Muscle layer of duodenum (tissue), 2 donors: ENCODE data around the gene ZNF423.

Source experiments
- H3K27ac ChIP-seq: one replicate; pipeline ENCODE4 v1.7.0; 2013; ENCODE audit warnings: mild to moderate bottlenecking, low read length
- H3K27me3 ChIP-seq: one replicate; pipeline ENCODE4 v1.7.0; 2013; ENCODE audit warnings: low read depth, mild to moderate bottlenecking, control low read depth, low read length
- H3K36me3 ChIP-seq, 2 donors: one replicate each; pipeline ENCODE4 v1.7.0; 2013; ENCODE audit warnings: low read length in 2 of 2, control low read depth in 1 of 2, mild to moderate bottlenecking in 1 of 2; ENCODE audit not compliant: insufficient read depth in 2 of 2, control insufficient read depth in 1 of 2
- H3K4me1 ChIP-seq, 2 donors: one replicate each; pipeline ENCODE4 v1.7.0; 2013; ENCODE audit warnings: low read length in 2 of 2, mild to moderate bottlenecking in 2 of 2, control low read depth in 1 of 2, moderate library complexity in 1 of 2; ENCODE audit not compliant: insufficient read depth in 2 of 2, control insufficient read depth in 1 of 2
- H3K4me3 ChIP-seq, 2 donors: one replicate each; pipeline ENCODE4 v1.7.0; 2013; ENCODE audit warnings: low read length in 2 of 2, low read depth in 1 of 2, mild to moderate bottlenecking in 1 of 2
- H3K9me3 ChIP-seq, 2 donors: one replicate each; pipeline ENCODE4 v1.7.0; 2013; ENCODE audit warnings: low read length in 2 of 2, control low read depth in 1 of 2, mild to moderate bottlenecking in 1 of 2; ENCODE audit not compliant: control insufficient read depth in 1 of 2
- donor health status: healthy.

ZNF423 gene

GRCh38 chr16:49817754-49818507, 38.0 kb downstream of the ZNF423 start:
- Histone ChIP-seq H3K27me3 (no peaks in the 10 kb centered on the region), H3K4me1 (peaks cover 0 to 12% of the 10 kb centered on the region in 2 donors), H3K36me3 (no peaks in the 10 kb centered on the region), H3K4me3 (no peak overlapping the region), H3K9me3 (no peaks in the 10 kb centered on the region), H3K27ac (no peak overlapping the region)

GRCh38 chr16:49816875-49817274, 39.0 kb downstream of the ZNF423 start:
- H3K4me1 ChIP-seq, result peaks cover 0 to 15% of the 10 kb centered on the region in 2 donors
- H3K9me3 ChIP-seq, result no peaks in the 10 kb centered on the region
- no peaks in the 10 kb centered on the region for H3K27me3 ChIP-seq
- H3K27ac ChIP-seq, result no peak overlapping the region
- H3K36me3 ChIP-seq, result no peaks in the 10 kb centered on the region
- H3K4me3 ChIP-seq, result no peak overlapping the region

- peaks cover 0 to 14% of the 10 kb centered on the region in 2 donors for H3K4me1 ChIP-seq
- H3K36me3 ChIP-seq, result no peaks in the 10 kb centered on the region
- no peak overlapping the region for H3K27ac ChIP-seq
- H3K4me3 ChIP-seq, result no peak overlapping the region
- no peaks in the 10 kb centered on the region for H3K27me3 ChIP-seq
- H3K9me3 ChIP-seq, result no peaks in the 10 kb centered on the region
Observed at GRCh38 chr16:49811644-49812334, 44.1 kb downstream of the ZNF423 start.

GRCh38 chr16:49810831-49811230, 45.1 kb downstream of the ZNF423 start:
- no peak overlapping the region for H3K27ac ChIP-seq
- peaks cover 0 to 14% of the 10 kb centered on the region in 2 donors for H3K4me1 ChIP-seq
- H3K9me3 ChIP-seq, result no peaks in the 10 kb centered on the region
- H3K36me3 ChIP-seq, result no peaks in the 10 kb centered on the region
- no peaks in the 10 kb centered on the region for H3K27me3 ChIP-seq
- H3K4me3 ChIP-seq, result no peak overlapping the region

GRCh38 chr16:49809561-49809960, 46.4 kb downstream of the ZNF423 start:
- Histone ChIP-seq H3K4me1 (peaks cover 0 to 14% of the 10 kb centered on the region in 2 donors), H3K27me3 (no peaks in the 10 kb centered on the region), H3K27ac (no peak overlapping the region), H3K9me3 (no peaks in the 10 kb centered on the region), H3K36me3 (no peaks in the 10 kb centered on the region), H3K4me3 (no peak overlapping the region)

GRCh38 chr16:49809062-49809461, 46.9 kb downstream of the ZNF423 start:
- Histone ChIP-seq H3K4me3 (no peak overlapping the region), H3K9me3 (no peaks in the 10 kb centered on the region), H3K4me1 (peaks cover 0 to 13% of the 10 kb centered on the region in 2 donors), H3K27ac (no peak overlapping the region), H3K36me3 (no peaks in the 10 kb centered on the region), H3K27me3 (no peaks in the 10 kb centered on the region)

GRCh38 chr16:49806446-49806845, 49.5 kb downstream of the ZNF423 start:
- Histone ChIP-seq H3K4me1 (peaks cover 0 to 2% of the 10 kb centered on the region in 2 donors), H3K27me3 (no peaks in the 10 kb centered on the region), H3K9me3 (no peaks in the 10 kb centered on the region), H3K36me3 (no peaks in the 10 kb centered on the region), H3K27ac (no peak overlapping the region), H3K4me3 (no peak overlapping the region)

GRCh38 chr16:49801290-49801689, 54.6 kb downstream of the ZNF423 start:
- H3K9me3 ChIP-seq, result no peaks in the 10 kb centered on the region

GRCh38 chr16:49800876-49801275, 55.0 kb downstream of the ZNF423 start:
- Histone ChIP-seq H3K9me3 (no peaks in the 10 kb centered on the region), H3K36me3 (no peaks in the 10 kb centered on the region), H3K4me1 (no peaks in the 10 kb centered on the region), H3K4me3 (no peak overlapping the region), H3K27me3 (no peaks in the 10 kb centered on the region), H3K27ac (no peak overlapping the region)

More at GRCh38 chr16:49801290-49801689, 54.6 kb downstream of the ZNF423 start:
- H3K4me3 ChIP-seq, result no peak overlapping the region
- no peaks in the 10 kb centered on the region for H3K4me1 ChIP-seq
- no peak overlapping the region for H3K27ac ChIP-seq
- H3K36me3 ChIP-seq, result no peaks in the 10 kb centered on the region
- H3K27me3 ChIP-seq, result no peaks in the 10 kb centered on the region

- Histone ChIP-seq H3K27ac (no peak overlapping the region), H3K9me3 (no peaks in the 10 kb centered on the region), H3K4me1 (no peaks in the 10 kb centered on the region), H3K4me3 (no peak overlapping the region), H3K36me3 (no peaks in the 10 kb centered on the region), H3K27me3 (no peaks in the 10 kb centered on the region)
Observed at GRCh38 chr16:49800441-49800840, 55.5 kb downstream of the ZNF423 start.

- H3K27ac ChIP-seq, result no peak overlapping the region
Observed at GRCh38 chr16:49799172-49799571, 56.7 kb downstream of the ZNF423 start.

More at GRCh38 chr16:49799172-49799571, 56.7 kb downstream of the ZNF423 start:
- H3K9me3 ChIP-seq, result no peaks in the 10 kb centered on the region
- H3K4me1 ChIP-seq, result no peaks in the 10 kb centered on the region
- no peaks in the 10 kb centered on the region for H3K36me3 ChIP-seq
- H3K27me3 ChIP-seq, result no peaks in the 10 kb centered on the region
- H3K4me3 ChIP-seq, result no peak overlapping the region
